ENCODE results near the gene ZNF219.

The ZNF219 gene

GRCh38 chr14:21087294-21088091 is 11.0 kb downstream of the ZNF219 start:
- Histone ChIP-seq H3K9me3 (ENCODE audit: insufficient read depth, low read length, severe bottlenecking) (no peaks in the 10 kb centered on the region), H3K36me3 (ENCODE audit: insufficient read depth, low read length) (peaks cover 22% of the 10 kb centered on the region), H3K4me2 (ENCODE audit: insufficient read depth, low read length) (no peak overlapping the region), H3K9ac (ENCODE audit: low read depth, low read length) (no peak overlapping the region), H3K4me3 (ENCODE audit: low read depth in 1 of 2, low read length in 2 of 2) (no peak overlapping the region), H3K4me1 (ENCODE audit: insufficient read depth, low read length) (no peaks in the 10 kb centered on the region), H3K27ac (ENCODE audit: low read length) (no peak overlapping the region), H4K20me1 (ENCODE audit: insufficient read depth, low read length) (peaks cover 8% of the 10 kb centered on the region; the same call in 1 of the 2 replicates), H3K27me3 (ENCODE audit: insufficient read depth, low read length, poor library complexity) (no peaks in the 10 kb centered on the region), H2AFZ (ENCODE audit: low read depth, low read length) (no peak overlapping the region), H3K79me2 (ENCODE audit: insufficient read depth, low read length) (no peaks in the 10 kb centered on the region)
- TF ChIP-seq EZH2 (IDR thresholded peaks at IDR 0.05; ENCODE audit: borderline replicate concordance, low read depth, low read length, severe bottlenecking) (no peak), CTCF (IDR thresholded peaks at IDR 0.05; ENCODE audit: borderline replicate concordance, extremely low read depth, low read length, poor library complexity, severe bottlenecking) (no peak)
- peak; percentile 83 for ATAC-seq (ENCODE audit: insufficient read depth, low read depth)
- peak; percentile 68 for DNase-seq

GRCh38 chr14:21086908-21087293 is 11.6 kb downstream of the ZNF219 start:
- H3K36me3 ChIP-seq (ENCODE audit: insufficient read depth, low read length), result peaks cover 17% of the 10 kb centered on the region
- no peak overlapping the region for H3K27ac ChIP-seq (ENCODE audit: low read length)
- H3K9me3 ChIP-seq (ENCODE audit: insufficient read depth, low read length, severe bottlenecking), result no peaks in the 10 kb centered on the region
- H3K4me3 ChIP-seq (ENCODE audit: low read depth in 1 of 2, low read length in 2 of 2), result no peak overlapping the region
- H4K20me1 ChIP-seq (ENCODE audit: insufficient read depth, low read length), result peaks cover 8% of the 10 kb centered on the region; the same call in 1 of the 2 replicates
- no peak for ATAC-seq (ENCODE audit: insufficient read depth, low read depth)
- no peaks in the 10 kb centered on the region for H3K79me2 ChIP-seq (ENCODE audit: insufficient read depth, low read length)
- no peak overlapping the region for H2AFZ ChIP-seq (ENCODE audit: low read depth, low read length)
- TF ChIP-seq CTCF (IDR thresholded peaks at IDR 0.05; ENCODE audit: borderline replicate concordance, extremely low read depth, low read length, poor library complexity, severe bottlenecking) (no peak), EZH2 (IDR thresholded peaks at IDR 0.05; ENCODE audit: borderline replicate concordance, low read depth, low read length, severe bottlenecking) (no peak)
- no peaks in the 10 kb centered on the region for H3K4me1 ChIP-seq (ENCODE audit: insufficient read depth, low read length)
- DNase-seq, result no peak
- no peak overlapping the region for H3K9ac ChIP-seq (ENCODE audit: low read depth, low read length)
- no peaks in the 10 kb centered on the region for H3K27me3 ChIP-seq (ENCODE audit: insufficient read depth, low read length, poor library complexity)
- no peak overlapping the region for H3K4me2 ChIP-seq (ENCODE audit: insufficient read depth, low read length)

- no peak for DNase-seq
- H3K79me2 ChIP-seq (ENCODE audit: insufficient read depth, low read length), result no peaks in the 10 kb centered on the region
- H3K36me3 ChIP-seq (ENCODE audit: insufficient read depth, low read length), result 0 out of 2 replicates have a peak, but pooled peaks cover under 1% of the 10 kb centered on the region
- no peak overlapping the region for H3K4me3 ChIP-seq (ENCODE audit: low read depth in 1 of 2, low read length in 2 of 2)
- H3K9me3 ChIP-seq (ENCODE audit: insufficient read depth, low read length, severe bottlenecking), result no peaks in the 10 kb centered on the region
- no peak for ATAC-seq (ENCODE audit: insufficient read depth, low read depth)
- no peak overlapping the region for H3K4me2 ChIP-seq (ENCODE audit: insufficient read depth, low read length)
- no peak overlapping the region for H3K27ac ChIP-seq (ENCODE audit: low read length)
- no peak for TF ChIP-seq EZH2 (IDR thresholded peaks at IDR 0.05; ENCODE audit: borderline replicate concordance, low read depth, low read length, severe bottlenecking)
- no peak for TF ChIP-seq CTCF (IDR thresholded peaks at IDR 0.05; ENCODE audit: borderline replicate concordance, extremely low read depth, low read length, poor library complexity, severe bottlenecking)
- no peaks in the 10 kb centered on the region for H3K4me1 ChIP-seq (ENCODE audit: insufficient read depth, low read length)
- H2AFZ ChIP-seq (ENCODE audit: low read depth, low read length), result no peak overlapping the region
- H3K27me3 ChIP-seq (ENCODE audit: insufficient read depth, low read length, poor library complexity), result peaks cover 5% of the 10 kb centered on the region
- 0 out of 2 replicates have a peak, but pooled peaks cover 8% of the 10 kb centered on the region for H4K20me1 ChIP-seq (ENCODE audit: insufficient read depth, low read length)
- no peak overlapping the region for H3K9ac ChIP-seq (ENCODE audit: low read depth, low read length)
These were observed 13.2 kb downstream of the ZNF219 start for GRCh38 chr14:21084998-21085853.
